ENCODE measurements around the gene TRIP10. TPM values are rescaled to one million over a fixed set of nuclear protein-coding genes. Genes with fewer than 3 reads are reported as not detected.

Gene TRIP10
- polyA plus RNA-seq, 3 donors = 1.5 to 2.4 (median 1.9) TPM

DNA sequence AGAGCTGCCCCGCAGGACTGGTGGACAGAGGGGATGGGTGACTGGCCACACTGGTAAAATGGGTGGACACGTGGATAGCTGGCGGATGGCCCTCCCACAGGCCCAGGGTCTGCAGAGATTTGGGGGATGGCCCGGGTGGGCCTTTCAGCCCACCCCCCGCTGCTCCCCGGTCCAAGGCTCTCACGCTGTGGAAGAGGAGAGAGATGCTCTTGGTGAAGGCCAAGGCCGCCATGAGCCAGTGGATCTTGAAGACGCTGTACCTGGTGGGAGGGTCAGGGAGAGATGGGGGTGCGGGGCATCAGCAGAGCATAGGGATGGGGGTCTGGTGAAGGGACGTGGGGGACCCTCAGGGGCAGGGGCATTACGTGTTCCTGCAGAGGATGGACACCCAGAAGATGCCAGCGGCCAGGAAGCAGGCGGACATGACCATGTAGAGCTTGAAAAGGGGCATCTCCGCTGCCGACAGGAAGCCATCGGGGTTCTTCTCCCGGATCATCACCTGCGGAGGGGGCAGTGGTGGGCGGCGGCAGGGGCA is 6.6 kb upstream of the TRIP10 start:
- no peak overlapping the region for H3K27ac Mint-ChIP-seq
- peaks cover 37 to 59% of the 10 kb centered on the region in 2 donors for H3K36me3 Mint-ChIP-seq
- Histone ChIP-seq H3K79me2 (ENCODE audit: insufficient read depth, low read length) (peaks cover 14% of the 10 kb centered on the region), H3K27ac (ENCODE audit: low read depth in 1 of 2, low read length in 2 of 2) (no peak overlapping the region), H3K27me3 (ENCODE audit: control insufficient read depth in 2 of 2, insufficient read depth in 2 of 2, low read length in 2 of 2) (no peaks in the 10 kb centered on the region), H3K36me3 (replicated peaks in 1 of 2; ENCODE audit: control insufficient read depth in 1 of 2, insufficient read depth in 2 of 2, low read length in 2 of 2) (peaks cover 29 to 45% of the 10 kb centered on the region in 2 donors), H3K4me1 (ENCODE audit: control insufficient read depth in 1 of 2, insufficient read depth in 2 of 2, low read length in 2 of 2) (peaks cover 41 to 46% of the 10 kb centered on the region in 2 donors), H3K4me3 (replicated peaks in 1 of 3; ENCODE audit: low read depth in 2 of 3, low read length in 3 of 3) (no peak overlapping the region), H3K9ac (ENCODE audit: insufficient read depth, low read length, poor library complexity, severe bottlenecking) (no peak overlapping the region), H4K20me1 (ENCODE audit: insufficient read depth, low read length) (peaks cover 11% of the 10 kb centered on the region), H3K9me3 (replicated peaks in 1 of 2; ENCODE audit: control insufficient read depth in 1 of 2, insufficient read depth in 1 of 2, low read length in 2 of 2) (no peaks in the 10 kb centered on the region), H3K4me2 (replicated peaks; ENCODE audit: extremely low read depth, low read length, poor library complexity, severe bottlenecking) (no peak overlapping the region), H2AFZ (ENCODE audit: insufficient read depth, low read depth, low read length, poor library complexity, severe bottlenecking) (no peak overlapping the region)
- 94% methylated on average over 21 of the region's 21 CpGs for WGBS (ENCODE audit: insufficient coverage)
- TF ChIP-seq, protein P1, sequence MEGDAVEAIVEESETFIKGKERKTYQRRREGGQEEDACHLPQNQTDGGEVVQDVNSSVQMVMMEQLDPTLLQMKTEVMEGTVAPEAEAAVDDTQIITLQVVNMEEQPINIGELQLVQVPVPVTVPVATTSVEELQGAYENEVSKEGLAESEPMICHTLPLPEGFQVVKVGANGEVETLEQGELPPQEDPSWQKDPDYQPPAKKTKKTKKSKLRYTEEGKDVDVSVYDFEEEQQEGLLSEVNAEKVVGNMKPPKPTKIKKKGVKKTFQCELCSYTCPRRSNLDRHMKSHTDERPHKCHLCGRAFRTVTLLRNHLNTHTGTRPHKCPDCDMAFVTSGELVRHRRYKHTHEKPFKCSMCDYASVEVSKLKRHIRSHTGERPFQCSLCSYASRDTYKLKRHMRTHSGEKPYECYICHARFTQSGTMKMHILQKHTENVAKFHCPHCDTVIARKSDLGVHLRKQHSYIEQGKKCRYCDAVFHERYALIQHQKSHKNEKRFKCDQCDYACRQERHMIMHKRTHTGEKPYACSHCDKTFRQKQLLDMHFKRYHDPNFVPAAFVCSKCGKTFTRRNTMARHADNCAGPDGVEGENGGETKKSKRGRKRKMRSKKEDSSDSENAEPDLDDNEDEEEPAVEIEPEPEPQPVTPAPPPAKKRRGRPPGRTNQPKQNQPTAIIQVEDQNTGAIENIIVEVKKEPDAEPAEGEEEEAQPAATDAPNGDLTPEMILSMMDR (IDR thresholded peaks at IDR 0.05) = no peak
- H3K4me1 Mint-ChIP-seq = peaks cover 36% of the 10 kb centered on the region
- no peak for DNase-seq
- no peak overlapping the region for H3K4me3 Mint-ChIP-seq
- H3K27me3 Mint-ChIP-seq (ENCODE audit: low read depth in 3 of 3) = peaks cover 0 to 2% (median 0%) of the 10 kb centered on the region in 3 donors
- peaks cover 0 to 3% (median 0%) of the 10 kb centered on the region in 7 donors for H3K9me3 Mint-ChIP-seq
- intact Hi-C loops (cut with micrococcal nuclease) = no loop called here

DNA sequence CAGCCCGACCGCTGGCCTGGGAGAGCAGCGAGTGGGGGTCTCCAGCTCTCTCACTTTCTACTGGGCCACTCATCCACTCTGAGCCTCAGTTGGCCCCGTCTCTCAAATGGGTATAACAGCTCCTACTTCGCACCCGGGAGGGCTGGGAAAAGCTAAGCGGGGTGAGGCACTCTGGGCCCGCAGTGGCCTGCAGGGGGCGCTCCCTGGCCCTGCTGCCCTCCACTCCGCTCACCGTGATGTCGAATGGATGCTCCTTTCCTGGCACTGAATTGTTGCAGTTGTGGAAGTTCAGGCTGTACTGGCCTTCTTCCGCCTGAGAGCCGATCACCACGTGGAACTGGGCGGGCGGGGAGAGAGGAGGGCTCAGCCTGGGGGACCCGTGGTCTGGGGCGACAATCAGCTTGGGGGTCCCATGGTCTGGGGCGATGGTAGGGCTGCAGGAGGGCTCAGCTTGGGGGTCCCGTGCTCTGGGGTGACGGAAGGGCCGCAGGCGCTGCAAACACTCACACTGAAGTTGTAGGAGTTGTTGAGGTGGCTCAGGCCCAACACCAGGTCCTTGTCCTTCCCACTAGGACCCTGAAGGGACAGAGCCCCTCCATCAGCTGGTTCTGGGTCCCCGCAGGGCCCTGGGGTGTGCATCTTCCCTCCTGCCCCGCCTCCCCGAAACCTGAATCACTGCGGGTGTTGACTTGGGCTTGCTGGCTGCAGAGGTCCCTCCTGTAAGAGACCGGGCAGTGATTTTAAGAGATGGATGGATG is 6.0 kb upstream of the TRIP10 start:
- intact Hi-C loops (cut with micrococcal nuclease) = no loop called here
- TF ChIP-seq, protein P1 (IDR thresholded peaks at IDR 0.05) = no peak
- Histone ChIP-seq H3K27ac (ENCODE audit: low read depth in 1 of 2, low read length in 2 of 2) (no peak overlapping the region), H3K4me3 (replicated peaks in 1 of 3; ENCODE audit: low read depth in 2 of 3, low read length in 3 of 3) (no peak overlapping the region), H2AFZ (ENCODE audit: insufficient read depth, low read depth, low read length, poor library complexity, severe bottlenecking) (no peak overlapping the region), H4K20me1 (ENCODE audit: insufficient read depth, low read length) (peaks cover 11% of the 10 kb centered on the region), H3K27me3 (ENCODE audit: control insufficient read depth in 2 of 2, insufficient read depth in 2 of 2, low read length in 2 of 2) (no peaks in the 10 kb centered on the region), H3K4me1 (ENCODE audit: control insufficient read depth in 1 of 2, insufficient read depth in 2 of 2, low read length in 2 of 2) (peaks cover 41 to 46% of the 10 kb centered on the region in 2 donors), H3K9me3 (replicated peaks in 1 of 2; ENCODE audit: control insufficient read depth in 1 of 2, insufficient read depth in 1 of 2, low read length in 2 of 2) (no peaks in the 10 kb centered on the region), H3K36me3 (replicated peaks in 1 of 2; ENCODE audit: control insufficient read depth in 1 of 2, insufficient read depth in 2 of 2, low read length in 2 of 2) (peaks cover 29 to 45% of the 10 kb centered on the region in 2 donors), H3K79me2 (ENCODE audit: insufficient read depth, low read length) (peaks cover 14% of the 10 kb centered on the region), H3K9ac (ENCODE audit: insufficient read depth, low read length, poor library complexity, severe bottlenecking) (no peak overlapping the region), H3K4me2 (replicated peaks; ENCODE audit: extremely low read depth, low read length, poor library complexity, severe bottlenecking) (no peak overlapping the region)
- Mint-ChIP-seq H3K27ac (peak overlapping the region in 1 of 7 donors; percentile 5), H3K36me3 (peaks cover 37 to 59% of the 10 kb centered on the region in 2 donors), H3K4me3 (no peak overlapping the region), H3K9me3 (peaks cover 0 to 3% (median 0%) of the 10 kb centered on the region in 7 donors), H3K4me1 (peaks cover 36% of the 10 kb centered on the region), H3K27me3 (ENCODE audit: low read depth in 3 of 3) (peaks cover 0 to 2% (median 0%) of the 10 kb centered on the region in 3 donors)
- WGBS (ENCODE audit: insufficient coverage) = 97% methylated on average over 25 of the region's 29 CpGs
- DNase-seq = no peak
